Thyroid gland (tissue), 4 donors: ENCODE measurements around the gene DUOX2. TPM values are rescaled to one million over a fixed set of nuclear protein-coding genes. Genes with fewer than 3 reads are reported as not detected.
"Not testable (repeated sequence)": the region's sequence is repeated elsewhere in the genome, so short reads cannot be mapped to it uniquely, and the experiment has no call there.

Source experiments
- DNase-seq, 2 donors: peaks; one replicate each; pipeline ENCODE4 v3.0.0-alpha.2; 2019
- H3K27ac ChIP-seq, 3 donors: fragments of 200-600 bp; sonication (generic); 1 replicate in 2 of 3; 2 replicates in 1 of 3; pipeline ENCODE4 v1.5.1; 2016 to 2019; ENCODE audit warnings: mild to moderate bottlenecking in 1 of 3, moderate library complexity in 1 of 3
- H3K27me3 ChIP-seq: fragments of 200-600 bp; sonication (generic); one replicate; pipeline ENCODE4 v1.5.1; 2019
- H3K36me3 ChIP-seq, 2 donors: fragments of 200-600 bp; sonication (generic); one replicate each; pipeline ENCODE4 v1.5.1; 2016 to 2019
- H3K4me1 ChIP-seq, 2 donors: fragments of 200-600 bp; sonication (generic); one replicate each; pipeline ENCODE4 v1.5.1; 2017 to 2019
- H3K4me3 ChIP-seq, 3 donors: fragments of 200-600 bp; sonication (generic); replicated peaks in 1 of 3; 1 replicate in 2 of 3; 2 replicates in 1 of 3; pipeline ENCODE4 v1.5.1; 2016; ENCODE audit warnings: mild to moderate bottlenecking in 1 of 3
- H3K9me3 ChIP-seq: fragments of 200-600 bp; sonication (generic); one replicate; pipeline ENCODE4 v1.5.1; 2017
- CTCF ChIP-seq, 6 experiments: fragments of 200-600 bp in 3 of 6; fragments of 450-650 bp in 3 of 6; sonication (generic) in 3 of 6; IDR thresholded peaks; one replicate each; pipeline ENCODE4 v1.5.1; 2016 to 2019; ENCODE audit warnings: antibody characterized with exemption in 6 of 6, mild to moderate bottlenecking in 2 of 6, inconsistent platforms in 1 of 6, moderate library complexity in 1 of 6
- POLR2A ChIP-seq, 2 donors: fragments of 450-650 bp; IDR thresholded peaks; one replicate each; pipeline ENCODE4 v1.6.1; 2017; ENCODE audit warnings: antibody characterized with exemption in 2 of 2, mild to moderate bottlenecking in 2 of 2, moderate library complexity in 1 of 2
- WGBS, 2 donors: methylation state at CpG; one replicate each; pipeline ENCODE4 v1.1.5; 2017; 5-methylcytosine and 5-hydroxymethylcytosine counted together
- intact Hi-C: fragments of 100-400 bp; cut with DNase I; formaldehyde crosslinking; loops from one replicate; pipeline ENCODE4 v1.15.1; 2023
- total RNA-seq, 4 donors: library from RNA; depleted of rRNA; stranded (reverse); fragments of >200 nt; gene quantifications; one replicate each; pipeline ENCODE4 v1.2.3, GENCODE V29; 2016

Gene DUOX2
- total RNA-seq, 4 donors from 2014 or later: 44.5 to 238 (median 152) TPM

GRCh38 chr15:45138814-45139765 lies 25.1 kb upstream of the DUOX2 start:
- TF ChIP-seq POLR2A (IDR thresholded peaks at IDR 0.05) (no peak), CTCF (IDR thresholded peaks at IDR 0.05) (no peak)
- no peaks in the 10 kb centered on the region for H3K27me3 ChIP-seq
- WGBS, 2 donors: 80 to 82% methylated on average over 12 of the region's 12 CpGs

DNA sequence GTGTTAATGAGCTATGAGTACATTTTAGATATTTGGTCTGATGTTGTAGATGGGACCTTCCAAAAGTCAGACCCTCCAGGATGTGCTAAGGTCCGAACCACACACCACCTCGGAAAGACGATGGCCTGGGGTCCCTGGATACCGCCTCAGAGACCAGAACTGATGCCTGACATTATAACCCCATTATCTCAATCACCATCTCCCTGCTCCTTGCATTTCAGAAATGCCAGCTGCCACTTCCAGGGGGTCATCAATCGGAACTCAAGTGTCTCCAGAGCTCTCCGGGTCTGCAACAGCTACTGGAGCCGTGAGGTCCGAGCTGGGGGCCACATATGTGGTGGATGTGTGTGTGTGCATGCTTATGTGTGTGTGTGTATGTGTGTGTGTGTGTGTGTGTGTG lies 23.7 kb upstream of the DUOX2 start:
- Histone ChIP-seq H3K27me3 (no peaks in the 10 kb centered on the region), H3K4me1 (peaks cover 23 to 24% of the 10 kb centered on the region in 2 donors), H3K36me3 (peaks cover 38% of the 10 kb centered on the region in 2 donors), H3K9me3 (no peaks in the 10 kb centered on the region), H3K4me3 (no peak overlapping the region), H3K27ac (no peak overlapping the region)
- WGBS, 2 donors: 80 to 83% methylated on average over 8 of the region's 8 CpGs
- TF ChIP-seq CTCF (IDR thresholded peaks at IDR 0.05) (no peak), POLR2A (IDR thresholded peaks at IDR 0.05) (no peak)
- DNase-seq: no peak
- intact Hi-C loops: no loop called here

More at GRCh38 chr15:45138814-45139765, 25.1 kb upstream of the DUOX2 start:
- Histone ChIP-seq H3K36me3 (peaks cover 45 to 48% of the 10 kb centered on the region in 2 donors), H3K4me1 (peaks cover 10% of the 10 kb centered on the region in 2 donors), H3K9me3 (no peaks in the 10 kb centered on the region), H3K4me3 (no peak overlapping the region), H3K27ac (no peak overlapping the region)
- no peak for DNase-seq
- intact Hi-C loops: no loop called here

DNA sequence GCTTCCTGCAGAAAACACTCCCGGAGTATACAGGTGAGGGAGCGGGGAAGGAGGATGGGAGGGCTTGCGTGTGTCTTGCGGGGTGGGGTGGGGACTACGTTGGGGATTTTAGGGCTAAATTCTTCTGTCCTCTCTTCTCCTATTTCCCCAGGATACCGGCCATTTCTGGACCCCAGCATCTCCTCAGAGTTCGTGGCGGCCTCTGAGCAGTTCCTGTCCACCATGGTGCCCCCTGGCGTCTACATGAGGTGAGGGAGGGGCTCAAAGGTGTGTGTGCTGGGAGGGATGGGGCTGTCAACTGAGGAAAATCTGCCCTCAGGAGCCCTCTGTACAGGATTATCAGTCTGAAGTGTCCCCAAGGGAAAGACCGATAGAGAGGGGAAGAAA lies 22.4 kb upstream of the DUOX2 start:
- peaks cover 29 to 30% of the 10 kb centered on the region in 2 donors for H3K36me3 ChIP-seq
- peaks cover 34 to 38% of the 10 kb centered on the region in 2 donors for H3K4me1 ChIP-seq
- 55 to 61% methylated on average over 10 of the region's 10 CpGs for WGBS, 2 donors
- TF ChIP-seq CTCF (IDR thresholded peaks at IDR 0.05) (no peak), POLR2A (IDR thresholded peaks at IDR 0.05) (no peak)
- H3K27ac ChIP-seq: no peak overlapping the region
- no peaks in the 10 kb centered on the region for H3K9me3 ChIP-seq
- intact Hi-C loops: no loop called here
- DNase-seq: no peak
- H3K4me3 ChIP-seq: no peak overlapping the region
- no peaks in the 10 kb centered on the region for H3K27me3 ChIP-seq

GRCh38 chr15:45135705-45136377 lies 21.9 kb upstream of the DUOX2 start:
- H3K9me3 ChIP-seq, H3K27me3 ChIP-seq, H3K4me3 ChIP-seq, intact Hi-C loops, H3K27ac ChIP-seq, DNase-seq: not testable (repeated sequence)
- H3K4me1 ChIP-seq: peaks cover 37 to 43% of the 10 kb centered on the region in 2 donors
- peaks cover 24 to 25% of the 10 kb centered on the region in 2 donors for H3K36me3 ChIP-seq
- WGBS, 2 donors: 62 to 85% methylated on average over 5 to 7 of the region's 37 CpGs

DNA sequence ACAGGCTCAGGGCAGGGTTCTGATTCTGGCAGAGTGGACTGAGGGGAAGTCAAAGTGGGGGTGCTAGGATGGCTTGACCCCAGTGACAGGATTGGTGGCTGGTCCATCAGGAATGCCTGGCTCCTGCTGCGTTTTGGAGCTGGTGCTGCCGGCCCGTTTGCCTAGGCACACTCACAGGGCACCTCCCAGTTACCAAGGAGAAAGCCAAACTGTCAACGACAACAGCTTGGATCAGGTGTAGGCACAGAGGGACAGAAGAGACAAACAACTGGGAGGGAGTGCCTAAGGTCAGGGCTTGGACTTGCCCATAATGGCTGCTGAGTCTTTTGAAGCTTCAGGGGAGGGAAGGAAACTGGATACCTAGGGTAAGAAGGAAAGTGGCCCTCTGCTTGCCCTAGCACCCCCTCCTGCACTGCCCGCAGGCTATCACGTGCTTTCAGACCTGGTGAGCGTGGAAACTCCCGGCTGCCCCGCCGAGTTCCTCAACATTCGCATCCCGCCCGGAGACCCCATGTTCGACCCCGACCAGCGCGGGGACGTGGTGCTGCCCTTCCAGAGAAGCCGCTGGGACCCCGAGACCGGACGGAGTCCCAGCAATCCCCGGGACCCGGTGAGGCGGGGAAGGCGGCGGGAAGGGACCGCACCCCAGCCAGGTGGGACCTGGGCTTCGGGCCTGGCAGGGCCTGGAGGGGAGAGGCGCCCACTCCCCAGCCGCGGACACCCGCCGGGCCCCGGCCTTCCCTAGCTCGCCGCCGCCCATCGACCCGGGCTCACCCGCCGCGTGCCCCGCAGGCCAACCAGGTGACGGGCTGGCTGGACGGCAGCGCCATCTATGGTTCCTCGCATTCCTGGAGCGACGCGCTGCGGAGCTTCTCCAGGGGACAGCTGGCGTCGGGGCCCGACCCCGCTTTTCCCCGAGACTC lies 21.0 kb upstream of the DUOX2 start:
- peak in 1 of 2 donors; percentile 20 for DNase-seq
- WGBS, 2 donors: 25 to 56% methylated on average over 7 to 29 of the region's 57 CpGs
- H3K4me3 ChIP-seq: no peak overlapping the region
- intact Hi-C loops: no loop called here
- H3K36me3 ChIP-seq: peaks cover 15 to 17% of the 10 kb centered on the region in 2 donors
- H3K9me3 ChIP-seq: no peaks in the 10 kb centered on the region
- H3K4me1 ChIP-seq: peaks cover 44% of the 10 kb centered on the region in 2 donors
- H3K27ac ChIP-seq: peak overlapping the region in 2 of 3 donors; percentile 90 to 96
- no peak for TF ChIP-seq POLR2A (IDR thresholded peaks at IDR 0.05)
- TF ChIP-seq CTCF (IDR thresholded peaks at IDR 0.05): peak in 1 of 6 experiments; percentile 10
- no peaks in the 10 kb centered on the region for H3K27me3 ChIP-seq
